Bronchial smooth muscle cell (primary cell): ENCODE data around the gene SYNJ2. TPM values are rescaled to one million over a fixed set of nuclear protein-coding genes. Genes with fewer than 3 reads are reported as not detected.

Experiments used
- total RNA-seq: library from RNA; depleted of rRNA; stranded (reverse); fragments of >200 nt; gene quantifications from 2 replicates; pipeline ENCODE4 v1.2.1, GENCODE V29; 2014

Gene SYNJ2
- 27.1 and 57.6 TPM in 2 replicates for total RNA-seq

GRCh38 chr6:157981395-157982101 lies at the start of gene SYNJ2:
Gene SYNJ2 (plus strand): TSS chr6:157981863. CDS start chr6:157981962, 99 bp downstream.

Other genes starting within 250 kb of the SYNJ2 start
- gene SNX9, start 158.6 kb upstream of the SYNJ2 start, total RNA-seq, result 89.5 and 110 TPM in 2 replicates
- 7.6 and 8.3 TPM in 2 replicates for gene SERAC1, start 186.4 kb downstream of the SYNJ2 start, total RNA-seq
- gene GTF2H5, start 186.5 kb downstream of the SYNJ2 start, total RNA-seq, result 8.4 and 9.7 TPM in 2 replicates